ENCODE measurements around the gene MILR1. TPM values are rescaled to one million over a fixed set of nuclear protein-coding genes. Genes with fewer than 3 reads are reported as not detected.

Gene MILR1
- polyA plus RNA-seq, 1 donor (not counting 4 experiments of a cell fraction or from before 2014, with no cell fraction given): not detected

DNA sequence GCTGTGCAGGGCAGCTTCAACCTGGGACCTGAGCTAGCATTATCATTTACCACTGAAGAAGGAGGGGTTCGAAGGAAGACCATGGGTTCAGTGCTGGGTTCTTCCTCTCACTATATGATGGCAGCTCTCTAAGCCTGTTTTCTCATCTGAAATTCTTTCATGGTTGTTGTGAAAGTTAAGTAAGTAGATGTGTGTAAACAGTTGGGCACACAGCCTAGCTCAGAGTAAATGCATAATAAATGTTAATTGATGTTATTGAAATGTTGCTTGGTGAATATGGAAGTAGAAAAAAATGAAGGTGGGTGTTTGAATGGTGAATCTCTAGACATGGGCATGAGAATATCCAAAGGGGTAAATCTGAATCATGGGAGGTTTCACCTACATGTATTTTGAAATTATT lies 66.9 kb downstream of the MILR1 start:
- H3K4me2 ChIP-seq (ENCODE audit: control insufficient read depth, extremely low read depth, insufficient read depth, low read depth, low read length): no peak overlapping the region
- peaks cover 10% of the 10 kb centered on the region for H3K79me2 ChIP-seq (ENCODE audit: control insufficient read depth, insufficient read depth, low read length)
- no peaks in the 10 kb centered on the region for H3K4me1 ChIP-seq (ENCODE audit: control insufficient read depth, extremely low read depth, insufficient read depth, low read length)
- no peak overlapping the region for H3K9ac ChIP-seq (ENCODE audit: control insufficient read depth, extremely low read depth, insufficient read depth, low read length)
- no peaks in the 10 kb centered on the region for H3K9me1 ChIP-seq (ENCODE audit: control insufficient read depth, extremely low read depth, insufficient read depth, low read length)
- TF ChIP-seq, protein P1, sequence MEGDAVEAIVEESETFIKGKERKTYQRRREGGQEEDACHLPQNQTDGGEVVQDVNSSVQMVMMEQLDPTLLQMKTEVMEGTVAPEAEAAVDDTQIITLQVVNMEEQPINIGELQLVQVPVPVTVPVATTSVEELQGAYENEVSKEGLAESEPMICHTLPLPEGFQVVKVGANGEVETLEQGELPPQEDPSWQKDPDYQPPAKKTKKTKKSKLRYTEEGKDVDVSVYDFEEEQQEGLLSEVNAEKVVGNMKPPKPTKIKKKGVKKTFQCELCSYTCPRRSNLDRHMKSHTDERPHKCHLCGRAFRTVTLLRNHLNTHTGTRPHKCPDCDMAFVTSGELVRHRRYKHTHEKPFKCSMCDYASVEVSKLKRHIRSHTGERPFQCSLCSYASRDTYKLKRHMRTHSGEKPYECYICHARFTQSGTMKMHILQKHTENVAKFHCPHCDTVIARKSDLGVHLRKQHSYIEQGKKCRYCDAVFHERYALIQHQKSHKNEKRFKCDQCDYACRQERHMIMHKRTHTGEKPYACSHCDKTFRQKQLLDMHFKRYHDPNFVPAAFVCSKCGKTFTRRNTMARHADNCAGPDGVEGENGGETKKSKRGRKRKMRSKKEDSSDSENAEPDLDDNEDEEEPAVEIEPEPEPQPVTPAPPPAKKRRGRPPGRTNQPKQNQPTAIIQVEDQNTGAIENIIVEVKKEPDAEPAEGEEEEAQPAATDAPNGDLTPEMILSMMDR (optimal IDR thresholded peaks at IDR 0.05 in 1 of 3, IDR thresholded peaks at IDR 0.05 in 1 of 3, conservative IDR thresholded peaks at IDR 0.05 in 1 of 3; ENCODE audit: extremely low read depth in 1 of 3, insufficient read depth in 2 of 3, low read length in 3 of 3): no peak
- no peak for TF ChIP-seq EZH2 (IDR thresholded peaks at IDR 0.05; ENCODE audit: low read length)
- no peak for FAIRE-seq
- no peak overlapping the region for H3K4me3 ChIP-seq (ENCODE audit: control insufficient read depth in 2 of 3, extremely low read depth in 1 of 3, insufficient read depth in 2 of 3, low read depth in 1 of 3, low read length in 3 of 3)
- no peak overlapping the region for H2AFZ ChIP-seq (ENCODE audit: control insufficient read depth, low read length)
- H4K20me1 ChIP-seq (ENCODE audit: control insufficient read depth, extremely low read depth, insufficient read depth, low read length): no peaks in the 10 kb centered on the region
- H3K9me3 ChIP-seq (ENCODE audit: control insufficient read depth, low read depth, low read length): no peaks in the 10 kb centered on the region
- H3K36me3 ChIP-seq (ENCODE audit: control insufficient read depth in 2 of 2, extremely low read depth in 1 of 2, insufficient read depth in 2 of 2, low read length in 2 of 2): peaks cover 16 to 43% of the 10 kb centered on the region in 2 experiments
- no peak overlapping the region for H3K27ac ChIP-seq (ENCODE audit: control insufficient read depth, insufficient read depth, low read length)
- dilution Hi-C loops (cut with MboI; ENCODE audit: extremely low pct_ligation_motif_present, low sequenced_read_pairs): no loop called here
- H3K27me3 ChIP-seq (ENCODE audit: control insufficient read depth, extremely low read depth, insufficient read depth, low read length): no peaks in the 10 kb centered on the region
- no peak for DNase-seq (ENCODE audit: low read depth, low spot score)

Small RNAs within 50 kb of the gene (small RNA-seq; reads per million reads assigned to genes)
- gene ATP5MFP4 (ENCODE audit: insufficient read length in 3 of 3, low read depth in 3 of 3, low replicate concordance in 1 of 3) (0 reads per million in 3 experiments), gene MIR1273E (ENCODE audit: insufficient read length in 3 of 3, low read depth in 3 of 3, low replicate concordance in 1 of 3) (0 reads per million in 3 experiments)

Other genes with a start within 250 kb of the MILR1 start
- gene TEX2, start 185.9 kb upstream of the MILR1 start, polyA plus RNA-seq: 44.4 to 49.6 TPM (median 47.9 TPM) in 3 replicates
- 0.01 TPM in 2 of 3 replicates, not detected in the other for gene PECAM1, start 58.3 kb upstream of the MILR1 start, polyA plus RNA-seq
- 7.9 to 14.0 TPM (median 8.5 TPM) in 3 replicates for gene POLG2, start 47.9 kb downstream of the MILR1 start, polyA plus RNA-seq
- gene DDX5, start 57.2 kb downstream of the MILR1 start, polyA plus RNA-seq: 470 to 793 TPM (median 689 TPM) in 3 replicates
- 13.1 to 31.6 TPM (median 25.2 TPM) in 3 replicates for gene CEP95, start 57.9 kb downstream of the MILR1 start, polyA plus RNA-seq
- 50.2 to 136 TPM (median 128 TPM) in 3 replicates for gene SMURF2, start 213.2 kb downstream of the MILR1 start, polyA plus RNA-seq